K562 (cell line): ENCODE data around the gene FBXW7. TPM values are rescaled to one million over a fixed set of nuclear protein-coding genes. Genes with fewer than 3 reads are reported as not detected.

ENCODE experiments used
- ATAC-seq: fragments of 200-7000 bp; cut with Tn5 transposase; 3 replicates; pipeline ENCODE4 v1.9.1; 2020; ENCODE audit warnings: moderate library complexity
- BruUV-seq: library from RNA; stranded (reverse); fragments of 400-500 nt; replicated peaks from 2 replicates; lab custom pipeline; 2021; lab: Mats Ljungman, UMichigan
- CTCF ChIA-PET: fragments of 300-600 bp; formaldehyde crosslinking; extraction: SDS; loops from one replicate; lab custom pipeline; 2021; ENCODE audit warnings: low intra/inter-chr PET ratio; lab: Yijun Ruan, JAX
- POLR2A ChIA-PET: fragments of 300-600, 350-650 bp; sonication (Branson Sonifier 250); formaldehyde crosslinking; extraction: SDS; loops from one replicate; lab custom pipeline; 2021; ENCODE audit warnings: antibody characterized with exemption, inconsistent platforms; lab: Yijun Ruan, JAX
- DNase-seq, 4 experiments: peaks; one replicate each; pipeline versions ENCODE4 v3.0.0 to v3.0.0-alpha.2; 2011 to 2018; ENCODE audit warnings: low spot score in 3 of 4, mixed read lengths in 3 of 4; ENCODE audit errors: extremely low read depth in 1 of 4
- FAIRE-seq: peaks from 2 replicates; lab custom pipeline; 2011; peaks lifted over from hg19 to GRCh38; lab: Jason Lieb, UNC
- H2AFZ ChIP-seq: 2 replicates; pipeline ENCODE4 v1.6.0; 2011; ENCODE audit warnings: low read depth, low read length, control low read depth, inconsistent platforms
- H3K27ac ChIP-seq: fragments of 200-600 bp; 3 replicates; pipeline ENCODE4 v1.8.0; 2011; ENCODE audit warnings: low read depth, mild to moderate bottlenecking, control low read depth, inconsistent platforms, low read length, moderate library complexity, mixed read lengths; ENCODE audit errors: extremely low read depth
- H3K27me3 ChIP-seq, 2 experiments: fragments of 300-600 bp in 1 of 2; 2 replicates in 1 of 2; 3 replicates in 1 of 2; pipeline versions ENCODE4 v1.6.0 to v1.8.0; 2011; ENCODE audit warnings: inconsistent platforms in 2 of 2, low read length in 2 of 2, mild to moderate bottlenecking in 1 of 2, mixed read lengths in 1 of 2, moderate library complexity in 1 of 2; ENCODE audit not compliant: control insufficient read depth in 2 of 2, insufficient read depth in 2 of 2
- H3K36me3 ChIP-seq: fragments of 300-600 bp; 3 replicates; pipeline ENCODE4 v1.8.0; 2011; ENCODE audit warnings: mild to moderate bottlenecking, low read length, inconsistent platforms; ENCODE audit not compliant: control insufficient read depth, insufficient read depth
- H3K4me1 ChIP-seq, 2 experiments: fragments of 200-600 bp in 1 of 2; replicated peaks in 1 of 2; 2 replicates in 1 of 2; 3 replicates in 1 of 2; pipeline versions ENCODE4 v1.5.1 to v1.8.0; 2011; ENCODE audit warnings: inconsistent platforms in 2 of 2, low read length in 2 of 2, mild to moderate bottlenecking in 1 of 2, mixed read lengths in 1 of 2, moderate library complexity in 1 of 2; ENCODE audit not compliant: control insufficient read depth in 2 of 2, insufficient read depth in 2 of 2
- H3K4me2 ChIP-seq: 2 replicates; pipeline ENCODE4 v1.6.1; 2011; ENCODE audit warnings: low read length, control low read depth, inconsistent platforms, mixed read lengths; ENCODE audit not compliant: insufficient read depth
- H3K4me3 ChIP-seq: fragments of 200-600 bp; sonication (generic), shearing (Covaris generic); 2 replicates; pipeline ENCODE4 v1.5.1; 2016; ENCODE audit warnings: control low read depth, inconsistent platforms
- H3K79me2 ChIP-seq: fragments of 200-600 bp; 3 replicates; pipeline ENCODE4 v1.8.0; 2011; ENCODE audit warnings: low read length, inconsistent platforms; ENCODE audit not compliant: control insufficient read depth, insufficient read depth
- H3K9ac ChIP-seq, 2 experiments: 2 replicates each; pipeline versions ENCODE4 v1.6.0 to v1.6.1; 2011; ENCODE audit warnings: low read depth in 2 of 2, low read length in 2 of 2, control low read depth in 1 of 2, inconsistent platforms in 1 of 2, mild to moderate bottlenecking in 1 of 2, mixed read lengths in 1 of 2; ENCODE audit not compliant: insufficient read depth in 1 of 2
- H3K9me1 ChIP-seq: one replicate; pipeline ENCODE4 v1.6.0; 2011; ENCODE audit warnings: inconsistent platforms, mild to moderate bottlenecking, low read length, moderate library complexity; ENCODE audit not compliant: control insufficient read depth, insufficient read depth
- H3K9me3 ChIP-seq: replicated peaks from 2 replicates; pipeline ENCODE4 v1.5.1; 2011; ENCODE audit warnings: low read depth, low read length, inconsistent platforms; ENCODE audit not compliant: control insufficient read depth, insufficient read depth
- H4K20me1 ChIP-seq: replicated peaks from 2 replicates; pipeline ENCODE4 v1.6.1; 2011; ENCODE audit warnings: low read length, inconsistent platforms, mixed read lengths; ENCODE audit not compliant: control insufficient read depth, insufficient read depth
- CBFA2T3 ChIP-seq: fragments of 450-650 bp; IDR thresholded peaks from 2 replicates; pipeline ENCODE4 v1.6.1; 2017
- HNRNPK ChIP-seq: fragments of 200-400 bp; formaldehyde crosslinking; IDR thresholded peaks from one replicate; pipeline ENCODE4 v1.6.1; 2018; ENCODE audit warnings: mild to moderate bottlenecking, low read depth, low read length; ENCODE audit not compliant: poor library complexity, severe bottlenecking
- KDM1A ChIP-seq, 2 experiments: fragments of 450-650 bp; IDR thresholded peaks; 2 replicates each; pipeline ENCODE4 v1.6.1; 2016; ENCODE audit warnings: mild to moderate bottlenecking in 2 of 2
- KDM5B ChIP-seq: fragments of 200-600 bp; sonication (generic); IDR thresholded peaks from 2 replicates; pipeline ENCODE4 v1.6.1; 2012; ENCODE audit warnings: low read depth, mild to moderate bottlenecking, moderate library complexity, low read length, control low read depth, inconsistent platforms; ENCODE audit not compliant: insufficient replicate concordance
- MEIS2 ChIP-seq: fragments of 450-650 bp; IDR thresholded peaks from 2 replicates; pipeline ENCODE4 v1.6.1; 2014; ENCODE audit warnings: mild to moderate bottlenecking; ENCODE audit not compliant: partially characterized antibody
- NFE2 ChIP-seq: IDR thresholded peaks from 2 replicates; pipeline ENCODE4 v1.6.1; 2014; ENCODE audit warnings: antibody characterized with exemption, low read depth
- RCOR1 ChIP-seq, 2 experiments: IDR thresholded peaks; 2 replicates each; pipeline ENCODE4 v1.6.1; 2012; ENCODE audit warnings: low read depth in 2 of 2, low read length in 2 of 2, borderline replicate concordance in 1 of 2, improper control_type of control experiment in 1 of 2
- WGBS: fragments of 100-300 bp; shearing (Covaris generic); methylation state at CpG from one replicate; pipeline ENCODE4 v1.1.6; 2016; ENCODE audit warnings: low coverage, mixed read lengths; ENCODE audit not compliant: insufficient coverage; ENCODE audit errors: missing lambda C conversion rate; 5-methylcytosine and 5-hydroxymethylcytosine counted together
- in situ Hi-C: fragments of 300-500 bp; cut with MboI; formaldehyde crosslinking; loops from 4 replicates; pipeline ENCODE4 v1.15.0; 2018; ENCODE audit warnings: inconsistent platforms, mixed read lengths
- intact Hi-C: fragments of 100-400 bp; cut with micrococcal nuclease; formaldehyde crosslinking; loops from 2 replicates; pipeline ENCODE4 v1.14.2; 2022
- polyA plus RNA-seq, 8 experiments: library from polyadenylated mRNA; depleted of rRNA in 4 of 8; stranded (reverse) in 5 of 8; unstranded in 3 of 8; fragments of >200 nt; fragmentation: Nextera tagmentation in 2 of 8; fragmentation: Illumina TruSeq in 1 of 8; extraction: Ambion mirVana in 2 of 8; extraction: Trizol in 1 of 8; gene quantifications; 2 replicates each; pipeline versions ENCODE4 v1.2.1 to v1.2.3, GENCODE V29; 2011 to 2014; ENCODE audit warnings: inconsistent platforms in 1 of 8, missing spikeins in 1 of 8
- total RNA-seq, 7 experiments: library from RNA; depleted of rRNA in 6 of 7; stranded (reverse); fragments of >200 nt in 6 of 7; fragmentation: Illumina TruSeq in 2 of 7; extraction: Trizol in 2 of 7; gene quantifications; 2 replicates each; pipeline versions ENCODE4 v1.2.1 to v1.2.3, GENCODE V29; 2011 to 2021; ENCODE audit warnings: low replicate concordance in 1 of 7
- TF ChIP-seq, protein P1 (sequence below): fragments of 250-450 bp; sonication (Bioruptor Pico); IDR thresholded peaks from 2 replicates; pipeline ENCODE4 v1.5.0; 2020; ENCODE audit warnings: mild to moderate bottlenecking, borderline replicate concordance
- TF ChIP-seq, protein P2 (sequence below): sonication (generic); IDR thresholded peaks from 2 replicates; pipeline ENCODE4 v1.6.1; 2016

The FBXW7 gene
- total and polyA plus RNA-seq, 9 of the 15 experiments (the other 6 are each of a cell fraction or from before 2014, with no cell fraction given): 6.8 to 44.2 (median 16.4) TPM

DNA sequence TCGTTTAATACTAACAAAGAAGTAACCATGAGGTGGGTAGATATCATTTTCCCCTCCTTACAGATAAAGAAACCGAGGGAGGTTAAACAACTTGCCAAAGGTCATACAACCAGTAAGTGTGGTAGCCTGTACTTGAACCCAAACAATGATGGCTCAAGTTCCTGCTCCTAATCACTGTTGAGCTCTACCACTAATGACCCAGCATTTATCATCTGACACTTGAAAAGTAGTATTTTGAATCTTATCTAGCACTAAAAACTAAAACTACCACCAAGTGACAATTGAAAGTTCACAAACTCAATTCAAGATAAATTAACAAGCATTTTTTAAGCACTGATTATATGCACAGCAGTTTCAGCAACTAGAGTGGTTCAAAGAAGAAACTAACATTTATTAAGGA is 13.1 kb downstream of the FBXW7 start:
- FAIRE-seq: peak; percentile 40

More for the DNA sequence above, 13.1 kb downstream of the FBXW7 start:
- Histone ChIP-seq H3K36me3 (no peaks in the 10 kb centered on the region), H3K4me2 (no peak overlapping the region), H3K79me2 (peaks cover 81% of the 10 kb centered on the region), H4K20me1 (no peaks in the 10 kb centered on the region)
- in situ Hi-C loops: no loop called here
- 6% methylated on average over 2 of the region's 2 CpGs for WGBS
- TF ChIP-seq MEIS2: peak; percentile 19
- TF ChIP-seq HNRNPK: no peak
- peak; percentile 11; the same call in 1 of the 2 replicates for TF ChIP-seq CBFA2T3
- TF ChIP-seq, protein P1, sequence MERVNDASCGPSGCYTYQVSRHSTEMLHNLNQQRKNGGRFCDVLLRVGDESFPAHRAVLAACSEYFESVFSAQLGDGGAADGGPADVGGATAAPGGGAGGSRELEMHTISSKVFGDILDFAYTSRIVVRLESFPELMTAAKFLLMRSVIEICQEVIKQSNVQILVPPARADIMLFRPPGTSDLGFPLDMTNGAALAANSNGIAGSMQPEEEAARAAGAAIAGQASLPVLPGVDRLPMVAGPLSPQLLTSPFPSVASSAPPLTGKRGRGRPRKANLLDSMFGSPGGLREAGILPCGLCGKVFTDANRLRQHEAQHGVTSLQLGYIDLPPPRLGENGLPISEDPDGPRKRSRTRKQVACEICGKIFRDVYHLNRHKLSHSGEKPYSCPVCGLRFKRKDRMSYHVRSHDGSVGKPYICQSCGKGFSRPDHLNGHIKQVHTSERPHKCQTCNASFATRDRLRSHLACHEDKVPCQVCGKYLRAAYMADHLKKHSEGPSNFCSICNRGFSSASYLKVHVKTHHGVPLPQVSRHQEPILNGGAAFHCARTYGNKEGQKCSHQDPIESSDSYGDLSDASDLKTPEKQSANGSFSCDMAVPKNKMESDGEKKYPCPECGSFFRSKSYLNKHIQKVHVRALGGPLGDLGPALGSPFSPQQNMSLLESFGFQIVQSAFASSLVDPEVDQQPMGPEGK (CRISPR knock-in tag): no peak
- TF ChIP-seq RCOR1 (IDR thresholded peaks at IDR 0.05; ENCODE audit: borderline replicate concordance in 1 of 2, low read depth in 2 of 2, low read length in 2 of 2): peak in 1 of 2 experiments; percentile 73; a peak in 2 of 4 replicates
- peak; percentile 48 to 74; a peak in 3 of 4 replicates for TF ChIP-seq KDM1A (IDR thresholded peaks at IDR 0.05)
- no peak for TF ChIP-seq KDM5B
- TF ChIP-seq, protein P2, sequence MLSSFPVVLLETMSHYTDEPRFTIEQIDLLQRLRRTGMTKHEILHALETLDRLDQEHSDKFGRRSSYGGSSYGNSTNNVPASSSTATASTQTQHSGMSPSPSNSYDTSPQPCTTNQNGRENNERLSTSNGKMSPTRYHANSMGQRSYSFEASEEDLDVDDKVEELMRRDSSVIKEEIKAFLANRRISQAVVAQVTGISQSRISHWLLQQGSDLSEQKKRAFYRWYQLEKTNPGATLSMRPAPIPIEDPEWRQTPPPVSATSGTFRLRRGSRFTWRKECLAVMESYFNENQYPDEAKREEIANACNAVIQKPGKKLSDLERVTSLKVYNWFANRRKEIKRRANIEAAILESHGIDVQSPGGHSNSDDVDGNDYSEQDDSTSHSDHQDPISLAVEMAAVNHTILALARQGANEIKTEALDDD: peak; percentile 75
- TF ChIP-seq NFE2: peak; percentile 65
- TF ChIP-seq, all 486 proteins: peak for 6
- intact Hi-C loops: no loop called here
- H3K27ac ChIP-seq: no peak overlapping the region
- H3K9ac ChIP-seq: no peak overlapping the region
- no peaks in the 10 kb centered on the region for H3K9me3 ChIP-seq
- H3K4me1 ChIP-seq: peaks cover 0 to 26% of the 10 kb centered on the region in 2 experiments; a peak in 4 of 5 replicates
- CTCF ChIA-PET: no interaction called here
- H3K9me1 ChIP-seq: no peaks in the 10 kb centered on the region
- peak in 1 of 4 experiments; percentile 30 for DNase-seq
- no peaks in the 10 kb centered on the region for H3K27me3 ChIP-seq
- BruUV-seq: no TSS peak
- H2AFZ ChIP-seq: no peak overlapping the region
- no peak overlapping the region for H3K4me3 ChIP-seq
- POLR2A ChIA-PET: interaction anchor here (0.9 to 2.5 kb wide), 3 partner anchors 9 to 17 kb away, joined by 4 to 10 read pairs (median 8); partner anchors contain the start of gene FBXW7
- peak; percentile 53; the same call in 2 of the 3 replicates for ATAC-seq
